ENCODE data around the gene CWC27.
"Not testable (repeated sequence)": the region's sequence is repeated elsewhere in the genome, so short reads cannot be mapped to it uniquely, and the experiment has no call there.

Gene CWC27

GRCh38 chr5:64880821-64881220 lies 112.1 kb downstream of the CWC27 start:
- no peak overlapping the region for H3K4me3 ChIP-seq (ENCODE audit: low read depth in 1 of 2, low read length in 2 of 2)
- H3K9me3 ChIP-seq (ENCODE audit: low read length): no peaks in the 10 kb centered on the region
- H3K27ac ChIP-seq (ENCODE audit: low read depth, low read length): no peak overlapping the region
- H3K4me1 ChIP-seq (ENCODE audit: insufficient read depth, low read length): no peaks in the 10 kb centered on the region
- no peaks in the 10 kb centered on the region for H3K36me3 ChIP-seq (ENCODE audit: insufficient read depth, low read length)
- H3K9ac ChIP-seq (ENCODE audit: low read length): no peak overlapping the region
- H3K27me3 ChIP-seq (ENCODE audit: control insufficient read depth in 1 of 2, insufficient read depth in 2 of 2, low read length in 2 of 2): no peaks in the 10 kb centered on the region

- Histone ChIP-seq H3K27ac (ENCODE audit: low read depth, low read length) (no peak overlapping the region), H3K36me3 (ENCODE audit: insufficient read depth, low read length) (no peaks in the 10 kb centered on the region), H3K4me1 (ENCODE audit: insufficient read depth, low read length) (no peaks in the 10 kb centered on the region), H3K9ac (ENCODE audit: low read length) (no peak overlapping the region), H3K27me3 (ENCODE audit: control insufficient read depth in 1 of 2, insufficient read depth in 2 of 2, low read length in 2 of 2) (no peaks in the 10 kb centered on the region), H3K9me3 (ENCODE audit: low read length) (no peaks in the 10 kb centered on the region), H3K4me3 (ENCODE audit: low read depth in 1 of 2, low read length in 2 of 2) (no peak overlapping the region)
Observed at GRCh38 chr5:64883912-64884311, 115.2 kb downstream of the CWC27 start.

GRCh38 chr5:64884541-64884940 lies 115.8 kb downstream of the CWC27 start:
- no peak overlapping the region for H3K27ac ChIP-seq (ENCODE audit: low read depth, low read length)
- no peaks in the 10 kb centered on the region for H3K27me3 ChIP-seq (ENCODE audit: control insufficient read depth in 1 of 2, insufficient read depth in 2 of 2, low read length in 2 of 2)
- no peaks in the 10 kb centered on the region for H3K9me3 ChIP-seq (ENCODE audit: low read length)
- H3K9ac ChIP-seq (ENCODE audit: low read length): no peak overlapping the region
- H3K36me3 ChIP-seq (ENCODE audit: insufficient read depth, low read length): no peaks in the 10 kb centered on the region
- H3K4me3 ChIP-seq (ENCODE audit: low read depth in 1 of 2, low read length in 2 of 2): no peak overlapping the region
- no peaks in the 10 kb centered on the region for H3K4me1 ChIP-seq (ENCODE audit: insufficient read depth, low read length)

- Histone ChIP-seq H3K27ac (ENCODE audit: low read depth, low read length) (no peak overlapping the region), H3K4me1 (ENCODE audit: insufficient read depth, low read length) (no peaks in the 10 kb centered on the region), H3K27me3 (ENCODE audit: control insufficient read depth in 1 of 2, insufficient read depth in 2 of 2, low read length in 2 of 2) (no peaks in the 10 kb centered on the region), H3K9ac (ENCODE audit: low read length) (no peak overlapping the region), H3K9me3 (ENCODE audit: low read length) (no peaks in the 10 kb centered on the region), H3K36me3 (ENCODE audit: insufficient read depth, low read length) (no peaks in the 10 kb centered on the region), H3K4me3 (ENCODE audit: low read depth in 1 of 2, low read length in 2 of 2) (no peak overlapping the region)
Observed at GRCh38 chr5:64887910-64888309, 119.2 kb downstream of the CWC27 start.

- Histone ChIP-seq H3K36me3 (ENCODE audit: insufficient read depth, low read length) (no peaks in the 10 kb centered on the region), H3K4me3 (ENCODE audit: low read depth in 1 of 2, low read length in 2 of 2) (no peak overlapping the region), H3K27me3 (ENCODE audit: control insufficient read depth in 1 of 2, insufficient read depth in 2 of 2, low read length in 2 of 2) (no peaks in the 10 kb centered on the region)
Observed at GRCh38 chr5:64895748-64896147, 127.0 kb downstream of the CWC27 start.

GRCh38 chr5:64899838-64900237 lies 131.1 kb downstream of the CWC27 start:
- Histone ChIP-seq H3K27me3 (ENCODE audit: control insufficient read depth in 1 of 2, insufficient read depth in 2 of 2, low read length in 2 of 2) (no peaks in the 10 kb centered on the region), H3K9ac (ENCODE audit: low read length) (no peak overlapping the region), H3K27ac (ENCODE audit: low read depth, low read length) (no peak overlapping the region), H3K4me3 (ENCODE audit: low read depth in 1 of 2, low read length in 2 of 2) (no peak overlapping the region), H3K9me3 (ENCODE audit: low read length) (no peaks in the 10 kb centered on the region), H3K36me3 (ENCODE audit: insufficient read depth, low read length) (no peaks in the 10 kb centered on the region), H3K4me1 (ENCODE audit: insufficient read depth, low read length) (no peaks in the 10 kb centered on the region)

More at GRCh38 chr5:64895748-64896147, 127.0 kb downstream of the CWC27 start:
- no peak overlapping the region for H3K9ac ChIP-seq (ENCODE audit: low read length)
- H3K9me3 ChIP-seq (ENCODE audit: low read length): no peaks in the 10 kb centered on the region
- H3K27ac ChIP-seq (ENCODE audit: low read depth, low read length): no peak overlapping the region
- H3K4me1 ChIP-seq (ENCODE audit: insufficient read depth, low read length): no peaks in the 10 kb centered on the region

- Histone ChIP-seq H3K4me3 (ENCODE audit: low read depth in 1 of 2, low read length in 2 of 2) (no peak overlapping the region), H3K9ac (ENCODE audit: low read length) (no peak overlapping the region), H3K27ac (ENCODE audit: low read depth, low read length) (no peak overlapping the region), H3K36me3 (ENCODE audit: insufficient read depth, low read length) (no peaks in the 10 kb centered on the region), H3K9me3 (ENCODE audit: low read length) (no peaks in the 10 kb centered on the region), H3K27me3 (ENCODE audit: control insufficient read depth in 1 of 2, insufficient read depth in 2 of 2, low read length in 2 of 2) (no peaks in the 10 kb centered on the region), H3K4me1 (ENCODE audit: insufficient read depth, low read length) (no peaks in the 10 kb centered on the region)
Observed at GRCh38 chr5:64900618-64901017, 131.9 kb downstream of the CWC27 start.

GRCh38 chr5:64907399-64907798 lies 138.7 kb downstream of the CWC27 start:
- H3K27ac ChIP-seq (ENCODE audit: low read depth, low read length); H3K4me3 ChIP-seq (ENCODE audit: low read depth in 1 of 2, low read length in 2 of 2); H3K9me3 ChIP-seq (ENCODE audit: low read length); H3K27me3 ChIP-seq (ENCODE audit: control insufficient read depth in 1 of 2, insufficient read depth in 2 of 2, low read length in 2 of 2); H3K4me1 ChIP-seq (ENCODE audit: insufficient read depth, low read length); H3K36me3 ChIP-seq (ENCODE audit: insufficient read depth, low read length); H3K9ac ChIP-seq (ENCODE audit: low read length): not testable (repeated sequence)

GRCh38 chr5:64914396-64914795 lies 145.7 kb downstream of the CWC27 start:
- H3K9me3 ChIP-seq (ENCODE audit: low read length): peaks cover 4% of the 10 kb centered on the region
- H3K9ac ChIP-seq (ENCODE audit: low read length): no peak overlapping the region
- no peak overlapping the region for H3K4me3 ChIP-seq (ENCODE audit: low read depth in 1 of 2, low read length in 2 of 2)
- no peaks in the 10 kb centered on the region for H3K27me3 ChIP-seq (ENCODE audit: control insufficient read depth in 1 of 2, insufficient read depth in 2 of 2, low read length in 2 of 2)
- H3K36me3 ChIP-seq (ENCODE audit: insufficient read depth, low read length): no peaks in the 10 kb centered on the region
- H3K4me1 ChIP-seq (ENCODE audit: insufficient read depth, low read length): no peaks in the 10 kb centered on the region
- H3K27ac ChIP-seq (ENCODE audit: low read depth, low read length): no peak overlapping the region

GRCh38 chr5:64918083-64918482 lies 149.4 kb downstream of the CWC27 start:
- no peaks in the 10 kb centered on the region for H3K9me3 ChIP-seq (ENCODE audit: low read length)
- no peaks in the 10 kb centered on the region for H3K4me1 ChIP-seq (ENCODE audit: insufficient read depth, low read length)
- H3K27me3 ChIP-seq (ENCODE audit: control insufficient read depth in 1 of 2, insufficient read depth in 2 of 2, low read length in 2 of 2): no peaks in the 10 kb centered on the region
- no peak overlapping the region for H3K9ac ChIP-seq (ENCODE audit: low read length)
- H3K27ac ChIP-seq (ENCODE audit: low read depth, low read length): no peak overlapping the region
- no peaks in the 10 kb centered on the region for H3K36me3 ChIP-seq (ENCODE audit: insufficient read depth, low read length)
- no peak overlapping the region for H3K4me3 ChIP-seq (ENCODE audit: low read depth in 1 of 2, low read length in 2 of 2)

GRCh38 chr5:64921386-64921785 lies 152.7 kb downstream of the CWC27 start:
- no peak overlapping the region for H3K27ac ChIP-seq (ENCODE audit: low read depth, low read length)
- H3K4me1 ChIP-seq (ENCODE audit: insufficient read depth, low read length): no peaks in the 10 kb centered on the region
- H3K27me3 ChIP-seq (ENCODE audit: control insufficient read depth in 1 of 2, insufficient read depth in 2 of 2, low read length in 2 of 2): no peaks in the 10 kb centered on the region
- H3K36me3 ChIP-seq (ENCODE audit: insufficient read depth, low read length): no peaks in the 10 kb centered on the region
- no peaks in the 10 kb centered on the region for H3K9me3 ChIP-seq (ENCODE audit: low read length)
- no peak overlapping the region for H3K9ac ChIP-seq (ENCODE audit: low read length)
- H3K4me3 ChIP-seq (ENCODE audit: low read depth in 1 of 2, low read length in 2 of 2): no peak overlapping the region

- Histone ChIP-seq H3K4me1 (ENCODE audit: insufficient read depth, low read length) (no peaks in the 10 kb centered on the region), H3K4me3 (ENCODE audit: low read depth in 1 of 2, low read length in 2 of 2) (no peak overlapping the region), H3K27me3 (ENCODE audit: control insufficient read depth in 1 of 2, insufficient read depth in 2 of 2, low read length in 2 of 2) (no peaks in the 10 kb centered on the region), H3K27ac (ENCODE audit: low read depth, low read length) (no peak overlapping the region), H3K9ac (ENCODE audit: low read length) (no peak overlapping the region), H3K9me3 (ENCODE audit: low read length) (no peaks in the 10 kb centered on the region), H3K36me3 (ENCODE audit: insufficient read depth, low read length) (no peaks in the 10 kb centered on the region)
Observed at GRCh38 chr5:64923151-64923685, 154.5 kb downstream of the CWC27 start.

Data from muscle layer of colon (tissue), 2 donors.